ENCODE measurements around the gene FAM168A.

GRCh38 chr11:73645121-73645969 lies 47.4 kb upstream of the FAM168A start:
- no peak for TF ChIP-seq CTCF (conservative IDR thresholded peaks at IDR 0.05; ENCODE audit: low read length)
- no peak for TF ChIP-seq EZH2phosphoT487 (IDR thresholded peaks at IDR 0.05; ENCODE audit: borderline replicate concordance, low read depth, low read length)
